ENCODE results near the gene UBE2L6. TPM values are rescaled to one million over a fixed set of nuclear protein-coding genes. Genes with fewer than 3 reads are reported as not detected.

Gene UBE2L6
- total RNA-seq, 1 experiment from 2014 or later, result 38.8 TPM

DNA sequence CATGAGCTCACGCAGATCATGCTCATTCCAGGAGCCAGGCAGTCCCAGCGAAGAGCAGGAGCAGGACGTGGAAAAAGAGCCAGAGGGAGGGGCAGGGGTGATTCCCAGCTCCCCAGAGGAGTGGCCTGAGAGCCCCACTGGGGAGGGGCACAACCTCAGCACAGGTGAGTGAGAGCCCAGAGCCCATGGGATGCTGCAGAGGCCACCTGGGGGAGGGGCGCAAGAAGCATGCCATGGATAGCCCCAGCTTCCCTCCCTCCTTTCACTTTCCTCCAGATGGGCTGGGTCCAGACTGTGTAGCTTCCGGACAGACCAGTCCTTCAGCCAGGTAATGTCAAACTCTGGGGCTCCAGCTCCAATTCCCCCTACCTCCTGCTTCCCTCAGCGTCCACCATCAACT lies 23.9 kb downstream of the UBE2L6 start:
- Mint-ChIP-seq H3K27ac (no peak overlapping the region), H3K4me3 (no peak overlapping the region), H3K27me3 (ENCODE audit: low read depth) (peaks cover under 1% of the 10 kb centered on the region), H3K36me3 (no peaks in the 10 kb centered on the region), H3K4me1 (peaks cover 20% of the 10 kb centered on the region), H3K9me3 (no peaks in the 10 kb centered on the region)
- POLR2A ChIA-PET, result interaction anchor here (0.9 to 1.9 kb wide), 3 partner anchors 24 to 108 kb away, joined by 3 to 5 read pairs (median 5); partner anchors contain the start of gene UBE2L6
- no peak for TF ChIP-seq ZNF425 (CRISPR knock-in tag; conservative IDR thresholded peaks at IDR 0.05)
- 0 out of 2 replicates have a peak, but pooled peaks have one; percentile 50 for TF ChIP-seq NFE2L1 (CRISPR knock-in tag; IDR thresholded peaks at IDR 0.05)
- CTCF ChIA-PET, result interaction anchor here (0.8 to 2.7 kb wide), 10 partner anchors 13 to 101 kb away, joined by 3 to 12 read pairs (median 4); partner anchors contain the start of genes RTN4RL2, TIMM10 and UBE2L6
- DNase-seq (ENCODE audit: low spot score) (peak; percentile 41), ATAC-seq (peak; percentile 65)

DNA sequence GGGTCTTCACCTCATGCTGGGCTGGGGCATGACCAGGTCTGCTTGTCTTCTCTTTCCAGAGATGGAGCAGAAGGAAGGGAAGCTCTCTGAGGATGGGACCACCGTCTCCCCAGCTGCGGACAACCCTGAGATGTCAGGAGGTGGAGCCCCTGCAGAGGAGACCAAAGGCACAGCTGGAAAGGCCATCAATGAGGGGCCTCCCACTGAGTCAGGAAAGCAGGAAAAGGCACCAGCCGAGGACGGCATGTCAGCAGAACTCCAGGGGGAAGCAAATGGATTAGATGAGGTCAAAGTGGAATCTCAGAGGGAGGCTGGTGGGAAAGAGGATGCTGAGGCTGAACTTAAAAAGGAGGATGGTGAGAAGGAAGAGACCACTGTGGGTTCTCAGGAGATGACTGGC lies 24.9 kb downstream of the UBE2L6 start:
- DNase-seq (ENCODE audit: low spot score), result no peak
- POLR2A ChIA-PET, result interaction anchor here (1.5 kb wide), 1 partner anchor 102 kb away, joined by 5 read pairs; no protein-coding TSS in a partner anchor
- H3K36me3 Mint-ChIP-seq, result no peaks in the 10 kb centered on the region
- peaks cover 26% of the 10 kb centered on the region for H3K4me1 Mint-ChIP-seq
- CTCF ChIA-PET, result interaction anchor here (0.8 to 2.7 kb wide), 5 partner anchors 25 to 102 kb away, joined by 3 to 10 read pairs (median 5); partner anchors contain the start of gene UBE2L6
- no peak overlapping the region for H3K4me3 Mint-ChIP-seq
- no peak for ATAC-seq
- no peaks in the 10 kb centered on the region for H3K9me3 Mint-ChIP-seq
- H3K27me3 Mint-ChIP-seq (ENCODE audit: low read depth), result peaks cover 3% of the 10 kb centered on the region
- H3K27ac Mint-ChIP-seq, result no peak overlapping the region
- peak; percentile 91 for TF ChIP-seq ZNF423 (CRISPR knock-in tag; IDR thresholded peaks at IDR 0.05)
- no peak for TF ChIP-seq ESRRA (CRISPR knock-in tag; IDR thresholded peaks at IDR 0.05; ENCODE audit: borderline replicate concordance)
- TF ChIP-seq TP53 (CRISPR knock-in tag; IDR thresholded peaks at IDR 0.05), result no peak

- H3K4me1 Mint-ChIP-seq, result peaks cover 31% of the 10 kb centered on the region
- TF ChIP-seq EMX1 (CRISPR knock-in tag; IDR thresholded peaks at IDR 0.05) (no peak), ZNF317 (CRISPR knock-in tag; IDR thresholded peaks at IDR 0.05; ENCODE audit: borderline replicate concordance, low read depth) (no peak), ATF3 (CRISPR knock-in tag; conservative IDR thresholded peaks at IDR 0.05) (no peak), PREB (CRISPR knock-in tag; IDR thresholded peaks at IDR 0.05; ENCODE audit: borderline replicate concordance) (no peak), SP1 (CRISPR knock-in tag; conservative IDR thresholded peaks at IDR 0.05) (no peak), ZNF281 (CRISPR knock-in tag; IDR thresholded peaks at IDR 0.05) (no peak), ZNF416 (CRISPR knock-in tag; IDR thresholded peaks at IDR 0.05) (no peak), NR3C1 (CRISPR knock-in tag; conservative IDR thresholded peaks at IDR 0.05; ENCODE audit: low read depth) (no peak), ELF4 (CRISPR knock-in tag; IDR thresholded peaks at IDR 0.05; ENCODE audit: low read depth) (no peak), HMGXB4 (CRISPR knock-in tag; IDR thresholded peaks at IDR 0.05) (no peak), ZNF121 (CRISPR knock-in tag; IDR thresholded peaks at IDR 0.05) (no peak), RELA (CRISPR knock-in tag; IDR thresholded peaks at IDR 0.05; ENCODE audit: borderline replicate concordance) (no peak), NR1H2 (CRISPR knock-in tag; IDR thresholded peaks at IDR 0.05) (no peak), ESRRA (CRISPR knock-in tag; IDR thresholded peaks at IDR 0.05; ENCODE audit: borderline replicate concordance) (no peak), ATF1 (CRISPR knock-in tag; IDR thresholded peaks at IDR 0.05) (no peak)
- TF ChIP-seq, protein P1, sequence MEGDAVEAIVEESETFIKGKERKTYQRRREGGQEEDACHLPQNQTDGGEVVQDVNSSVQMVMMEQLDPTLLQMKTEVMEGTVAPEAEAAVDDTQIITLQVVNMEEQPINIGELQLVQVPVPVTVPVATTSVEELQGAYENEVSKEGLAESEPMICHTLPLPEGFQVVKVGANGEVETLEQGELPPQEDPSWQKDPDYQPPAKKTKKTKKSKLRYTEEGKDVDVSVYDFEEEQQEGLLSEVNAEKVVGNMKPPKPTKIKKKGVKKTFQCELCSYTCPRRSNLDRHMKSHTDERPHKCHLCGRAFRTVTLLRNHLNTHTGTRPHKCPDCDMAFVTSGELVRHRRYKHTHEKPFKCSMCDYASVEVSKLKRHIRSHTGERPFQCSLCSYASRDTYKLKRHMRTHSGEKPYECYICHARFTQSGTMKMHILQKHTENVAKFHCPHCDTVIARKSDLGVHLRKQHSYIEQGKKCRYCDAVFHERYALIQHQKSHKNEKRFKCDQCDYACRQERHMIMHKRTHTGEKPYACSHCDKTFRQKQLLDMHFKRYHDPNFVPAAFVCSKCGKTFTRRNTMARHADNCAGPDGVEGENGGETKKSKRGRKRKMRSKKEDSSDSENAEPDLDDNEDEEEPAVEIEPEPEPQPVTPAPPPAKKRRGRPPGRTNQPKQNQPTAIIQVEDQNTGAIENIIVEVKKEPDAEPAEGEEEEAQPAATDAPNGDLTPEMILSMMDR (IDR thresholded peaks at IDR 0.05), result no peak
These were observed 26.3 kb downstream of the UBE2L6 start for GRCh38 chr11:57541169-57541568.

More at GRCh38 chr11:57541169-57541568, 26.3 kb downstream of the UBE2L6 start:
- peaks cover 3% of the 10 kb centered on the region for H3K27me3 Mint-ChIP-seq (ENCODE audit: low read depth)
- DNase-seq (ENCODE audit: low spot score) (no peak), ATAC-seq (no peak)
- POLR2A ChIA-PET, result no interaction called here
- no peak overlapping the region for H3K4me3 Mint-ChIP-seq
- no peaks in the 10 kb centered on the region for H3K36me3 Mint-ChIP-seq
- no peaks in the 10 kb centered on the region for H3K9me3 Mint-ChIP-seq
- CTCF ChIA-PET, result interaction anchor here (1.0 to 1.2 kb wide), 3 partner anchors 48 to 195 kb away, joined by 4 to 7 read pairs (median 5); no protein-coding TSS in a partner anchor
- H3K27ac Mint-ChIP-seq, result no peak overlapping the region
